ENCODE data around the gene DDR2. TPM values are rescaled to one million over a fixed set of nuclear protein-coding genes. Genes with fewer than 3 reads are reported as not detected.

DDR2 gene
- total and polyA plus RNA-seq, 2 donors from 2014 or later: 3.9 to 19.8 TPM

- FAIRE-seq (no peak), DNase-seq (no peak)
- no peaks in the 10 kb centered on the region for H3K9me3 ChIP-seq (ENCODE audit: control insufficient read depth in 2 of 3, insufficient read depth in 1 of 3, low read length in 3 of 3)
- no peak overlapping the region for H3K27ac ChIP-seq (ENCODE audit: low read depth in 2 of 2, low read length in 2 of 2)
- TF ChIP-seq CTCF (IDR thresholded peaks at IDR 0.05; ENCODE audit: borderline replicate concordance, extremely low read depth, insufficient read depth): no peak
- no peak overlapping the region for H3K9ac ChIP-seq (ENCODE audit: low read length in 3 of 3)
- intact Hi-C loops (cut with DNase I): no loop called here
- H3K4me3 ChIP-seq (ENCODE audit: low read length in 3 of 3): no peak overlapping the region
- no peaks in the 10 kb centered on the region for H3K36me3 ChIP-seq (ENCODE audit: control insufficient read depth in 2 of 3, insufficient read depth in 3 of 3, low read length in 3 of 3)
- H3K27me3 ChIP-seq (ENCODE audit: control insufficient read depth, insufficient read depth, low read length): no peaks in the 10 kb centered on the region
- no peaks in the 10 kb centered on the region for H3K4me1 ChIP-seq (ENCODE audit: control insufficient read depth in 2 of 3, insufficient read depth in 2 of 3, low read depth in 1 of 3, low read length in 3 of 3)
These were observed 197.0 kb downstream of the DDR2 start for GRCh38 chr1:162829268-162829667.

- Histone ChIP-seq H3K27me3 (ENCODE audit: control insufficient read depth, insufficient read depth, low read length) (no peaks in the 10 kb centered on the region), H3K36me3 (ENCODE audit: control insufficient read depth in 2 of 3, insufficient read depth in 3 of 3, low read length in 3 of 3) (no peaks in the 10 kb centered on the region), H3K4me1 (ENCODE audit: control insufficient read depth in 2 of 3, insufficient read depth in 2 of 3, low read depth in 1 of 3, low read length in 3 of 3) (no peaks in the 10 kb centered on the region), H3K4me3 (ENCODE audit: low read length in 3 of 3) (no peak overlapping the region), H3K9ac (ENCODE audit: low read length in 3 of 3) (no peak overlapping the region), H3K9me3 (ENCODE audit: control insufficient read depth in 2 of 3, insufficient read depth in 1 of 3, low read length in 3 of 3) (no peaks in the 10 kb centered on the region), H3K27ac (ENCODE audit: low read depth in 2 of 2, low read length in 2 of 2) (no peak overlapping the region)
- FAIRE-seq (no peak), DNase-seq (no peak)
- intact Hi-C loops (cut with DNase I): no loop called here
- TF ChIP-seq CTCF (IDR thresholded peaks at IDR 0.05; ENCODE audit: borderline replicate concordance, extremely low read depth, insufficient read depth): no peak
These were observed 200.2 kb downstream of the DDR2 start for GRCh38 chr1:162832470-162832869.

GRCh38 chr1:162835157-162835899 is 203.1 kb downstream of the DDR2 start:
- Histone ChIP-seq H3K9ac (ENCODE audit: low read length in 3 of 3) (no peak overlapping the region), H3K36me3 (ENCODE audit: control insufficient read depth in 2 of 3, insufficient read depth in 3 of 3, low read length in 3 of 3) (no peaks in the 10 kb centered on the region), H3K4me1 (ENCODE audit: control insufficient read depth in 2 of 3, insufficient read depth in 2 of 3, low read depth in 1 of 3, low read length in 3 of 3) (no peaks in the 10 kb centered on the region), H3K4me3 (ENCODE audit: low read length in 3 of 3) (no peak overlapping the region), H3K27ac (ENCODE audit: low read depth in 2 of 2, low read length in 2 of 2) (no peak overlapping the region), H3K9me3 (ENCODE audit: control insufficient read depth in 2 of 3, insufficient read depth in 1 of 3, low read length in 3 of 3) (peaks cover 0 to 8% (median 2%) of the 10 kb centered on the region in 3 donors), H3K27me3 (ENCODE audit: control insufficient read depth, insufficient read depth, low read length) (no peaks in the 10 kb centered on the region)
- TF ChIP-seq CTCF (IDR thresholded peaks at IDR 0.05; ENCODE audit: borderline replicate concordance, extremely low read depth, insufficient read depth): no peak
- FAIRE-seq: no peak
- intact Hi-C loops (cut with DNase I): no loop called here
- DNase-seq: no peak

Other genes starting within 250 kb of the DDR2 start
- gene SH2D1B, start 220.3 kb upstream of the DDR2 start, total RNA-seq: 0.76 TPM
- not detected for gene SH2D1B, start 220.3 kb upstream of the DDR2 start, polyA plus RNA-seq (ENCODE audit: insufficient read depth, low read depth, low replicate concordance)
- 49.4 TPM for gene UHMK1, start 134.6 kb upstream of the DDR2 start, total RNA-seq
- gene UHMK1, start 134.6 kb upstream of the DDR2 start, polyA plus RNA-seq (ENCODE audit: insufficient read depth, low read depth, low replicate concordance): 15.7 TPM
- 30.6 TPM for gene UAP1, start 70.7 kb upstream of the DDR2 start, total RNA-seq
- 23.6 TPM for gene UAP1, start 70.7 kb upstream of the DDR2 start, polyA plus RNA-seq (ENCODE audit: insufficient read depth, low read depth, low replicate concordance)
- 10.8 TPM for gene HSD17B7, start 158.2 kb downstream of the DDR2 start, total RNA-seq
- 12.8 TPM for gene HSD17B7, start 158.2 kb downstream of the DDR2 start, polyA plus RNA-seq (ENCODE audit: insufficient read depth, low read depth, low replicate concordance)
- gene CCDC190, start 228.7 kb downstream of the DDR2 start, total RNA-seq: 0.60 TPM
- not detected for gene CCDC190, start 228.7 kb downstream of the DDR2 start, polyA plus RNA-seq (ENCODE audit: insufficient read depth, low read depth, low replicate concordance)